ENCODE data around the gene ADM. TPM values are rescaled to one million over a fixed set of nuclear protein-coding genes. Genes with fewer than 3 reads are reported as not detected.

Gene ADM
- total RNA-seq, 4 donors from 2014 or later, result 57.3 to 152 (median 105) TPM

DNA sequence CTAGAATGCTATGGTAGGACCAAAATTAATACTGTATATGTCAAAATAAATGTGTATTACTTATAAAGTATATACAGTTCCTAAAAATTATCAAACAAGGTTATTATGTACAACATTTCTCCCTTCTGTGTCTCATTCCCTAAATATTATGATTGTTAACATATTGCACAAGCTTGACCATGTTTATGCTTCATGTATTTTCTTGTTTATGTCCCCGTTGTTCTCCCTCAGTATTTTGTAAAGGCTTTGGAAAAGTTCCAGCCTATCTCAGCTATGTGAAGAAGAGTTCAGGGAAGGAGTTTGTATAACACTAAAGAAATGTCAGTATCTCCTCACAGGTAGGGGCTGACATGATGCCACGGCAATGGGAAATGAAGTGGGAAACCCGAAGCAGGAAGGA, 19.6 kb downstream of the ADM start:
- peak; percentile 45 for DNase-seq (ENCODE audit: extremely low spot score)
- peak overlapping the region; percentile 76 to 81 (median 78) for H3K27ac ChIP-seq (replicated peaks in 1 of 4)
- no peak for TF ChIP-seq POLR2AphosphoS5 (IDR thresholded peaks at IDR 0.05)
- TF ChIP-seq, protein P1, sequence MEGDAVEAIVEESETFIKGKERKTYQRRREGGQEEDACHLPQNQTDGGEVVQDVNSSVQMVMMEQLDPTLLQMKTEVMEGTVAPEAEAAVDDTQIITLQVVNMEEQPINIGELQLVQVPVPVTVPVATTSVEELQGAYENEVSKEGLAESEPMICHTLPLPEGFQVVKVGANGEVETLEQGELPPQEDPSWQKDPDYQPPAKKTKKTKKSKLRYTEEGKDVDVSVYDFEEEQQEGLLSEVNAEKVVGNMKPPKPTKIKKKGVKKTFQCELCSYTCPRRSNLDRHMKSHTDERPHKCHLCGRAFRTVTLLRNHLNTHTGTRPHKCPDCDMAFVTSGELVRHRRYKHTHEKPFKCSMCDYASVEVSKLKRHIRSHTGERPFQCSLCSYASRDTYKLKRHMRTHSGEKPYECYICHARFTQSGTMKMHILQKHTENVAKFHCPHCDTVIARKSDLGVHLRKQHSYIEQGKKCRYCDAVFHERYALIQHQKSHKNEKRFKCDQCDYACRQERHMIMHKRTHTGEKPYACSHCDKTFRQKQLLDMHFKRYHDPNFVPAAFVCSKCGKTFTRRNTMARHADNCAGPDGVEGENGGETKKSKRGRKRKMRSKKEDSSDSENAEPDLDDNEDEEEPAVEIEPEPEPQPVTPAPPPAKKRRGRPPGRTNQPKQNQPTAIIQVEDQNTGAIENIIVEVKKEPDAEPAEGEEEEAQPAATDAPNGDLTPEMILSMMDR (IDR thresholded peaks at IDR 0.05), result no peak
- TF ChIP-seq POLR2A (IDR thresholded peaks at IDR 0.05; ENCODE audit: low read depth), result no peak
- TF ChIP-seq EP300 (IDR thresholded peaks at IDR 0.05), result no peak
- WGBS, result 69% methylated on average over 3 of the region's 3 CpGs
- H3K27me3 ChIP-seq, result no peaks in the 10 kb centered on the region
- intact Hi-C loops (cut with DNase I), result loop anchor here (5.0 kb wide), 1 partner anchor 117 kb away; no protein-coding TSS in a partner anchor
- H3K4me3 ChIP-seq, result no peak overlapping the region
- no peaks in the 10 kb centered on the region for H3K9me3 ChIP-seq
- H3K4me1 ChIP-seq, result peaks cover 47 to 99% (median 97%) of the 10 kb centered on the region in 4 donors
- H3K36me3 ChIP-seq, result no peaks in the 10 kb centered on the region

GRCh38 chr11:10325277-10326011, 20.6 kb downstream of the ADM start:
- peak overlapping the region; percentile 76 to 81 (median 78) for H3K27ac ChIP-seq (replicated peaks in 1 of 4)
- peaks cover 47 to 89% (median 87%) of the 10 kb centered on the region in 4 donors for H3K4me1 ChIP-seq
- peak; percentile 85 for DNase-seq (ENCODE audit: extremely low spot score)
- no peak for TF ChIP-seq EP300 (IDR thresholded peaks at IDR 0.05)
- TF ChIP-seq, protein P1 (IDR thresholded peaks at IDR 0.05), result no peak
- TF ChIP-seq POLR2AphosphoS5 (IDR thresholded peaks at IDR 0.05), result peak in 1 of 2 donors; percentile 34
- TF ChIP-seq POLR2A (IDR thresholded peaks at IDR 0.05; ENCODE audit: low read depth), result no peak
- no peak overlapping the region for H3K4me3 ChIP-seq
- WGBS, result 29% methylated on average over 6 of the region's 6 CpGs
- H3K36me3 ChIP-seq, result no peaks in the 10 kb centered on the region
- H3K27me3 ChIP-seq, result no peaks in the 10 kb centered on the region
- intact Hi-C loops (cut with DNase I), result no loop called here
- H3K9me3 ChIP-seq, result no peaks in the 10 kb centered on the region

DNA sequence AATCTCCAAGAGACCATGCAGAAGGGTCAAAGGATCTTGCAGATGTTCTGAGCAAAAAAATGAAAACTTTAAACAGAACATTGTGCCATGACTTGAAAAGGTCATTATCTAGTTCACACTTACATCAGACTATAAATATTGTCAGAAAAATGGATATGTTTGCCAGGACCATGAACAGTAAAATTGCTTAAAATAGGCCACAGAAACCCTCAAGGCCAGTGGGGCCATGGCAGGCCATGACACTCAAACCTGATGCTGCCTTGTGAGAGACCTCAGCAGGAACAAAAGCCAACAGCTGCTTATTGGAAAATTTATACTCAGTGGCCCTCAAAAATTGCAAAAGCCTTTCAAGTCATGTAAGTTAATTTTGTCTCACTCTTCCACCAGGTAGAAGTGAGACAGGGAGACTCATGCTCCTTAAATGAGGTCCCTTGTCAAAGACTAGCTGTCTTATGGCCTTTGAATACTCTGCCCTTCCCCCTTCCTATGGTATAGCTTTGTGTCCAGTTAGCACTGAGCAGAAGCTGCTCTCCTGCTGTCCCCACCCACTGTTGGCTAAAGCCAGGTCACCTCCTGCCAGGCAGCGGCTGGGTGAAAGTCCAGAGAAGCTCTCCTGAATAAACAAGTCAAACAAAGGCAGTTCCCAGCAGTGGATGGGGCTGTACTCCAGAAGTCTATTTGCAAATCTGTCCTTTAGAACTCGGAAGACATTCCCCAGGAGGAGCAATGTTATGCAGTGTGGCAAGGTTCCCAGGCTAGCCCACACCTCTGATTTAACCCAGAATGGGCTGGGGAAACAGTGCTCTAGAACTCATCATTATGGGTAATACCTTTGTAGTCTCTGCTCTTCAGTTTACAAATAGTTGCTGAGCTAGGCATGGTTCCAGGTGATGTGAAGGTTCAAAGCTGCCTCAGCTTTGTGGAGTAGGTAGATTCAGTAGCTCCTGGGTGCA, 21.4 kb downstream of the ADM start:
- H3K27ac ChIP-seq (replicated peaks in 1 of 4), result peak overlapping the region; percentile 76 to 81 (median 78)
- 67% methylated on average over 2 of the region's 2 CpGs for WGBS
- H3K36me3 ChIP-seq, result no peaks in the 10 kb centered on the region
- no peaks in the 10 kb centered on the region for H3K9me3 ChIP-seq
- intact Hi-C loops (cut with DNase I), result no loop called here
- H3K4me1 ChIP-seq, result peaks cover 47 to 81% (median 79%) of the 10 kb centered on the region in 4 donors
- no peaks in the 10 kb centered on the region for H3K27me3 ChIP-seq
- peak; percentile 92 for DNase-seq (ENCODE audit: extremely low spot score)
- H3K4me3 ChIP-seq, result no peak overlapping the region
- TF ChIP-seq EP300 (IDR thresholded peaks at IDR 0.05), result no peak
- TF ChIP-seq POLR2AphosphoS5 (IDR thresholded peaks at IDR 0.05), result peak; percentile 38 to 61

DNA sequence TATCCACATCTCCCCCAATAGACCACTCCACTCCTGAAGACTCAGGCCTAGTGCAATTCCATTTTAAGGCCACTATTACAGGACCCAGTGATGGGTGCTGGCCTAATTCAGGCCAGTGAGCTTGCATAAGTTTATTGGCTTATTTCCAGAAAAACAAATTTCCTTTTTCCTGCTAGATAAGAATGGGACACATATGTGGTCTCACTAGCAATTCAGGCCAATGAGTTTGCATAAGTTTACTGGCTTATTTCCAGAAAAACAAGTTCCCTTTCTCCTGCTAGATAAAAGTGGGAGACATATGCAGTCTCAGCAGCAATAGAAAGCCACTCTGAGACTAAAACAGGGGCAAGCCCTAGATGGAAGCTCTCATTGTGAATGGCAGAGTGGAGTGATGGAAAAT, 22.4 kb downstream of the ADM start:
- Histone ChIP-seq H3K4me1 (peaks cover 47 to 71% (median 70%) of the 10 kb centered on the region in 4 donors), H3K27me3 (no peaks in the 10 kb centered on the region), H3K9me3 (no peaks in the 10 kb centered on the region), H3K4me3 (no peak overlapping the region), H3K36me3 (no peaks in the 10 kb centered on the region), H3K27ac (replicated peaks in 1 of 4) (peak overlapping the region; percentile 76 to 81 (median 78))
- DNase-seq (ENCODE audit: extremely low spot score), result no peak
- peak; percentile 6 to 48 for TF ChIP-seq POLR2AphosphoS5 (IDR thresholded peaks at IDR 0.05)
- TF ChIP-seq EP300 (IDR thresholded peaks at IDR 0.05), result no peak
- intact Hi-C loops (cut with DNase I), result no loop called here

- H3K36me3 ChIP-seq, result no peaks in the 10 kb centered on the region
- TF ChIP-seq EP300 (IDR thresholded peaks at IDR 0.05) (no peak), POLR2A (IDR thresholded peaks at IDR 0.05; ENCODE audit: low read depth) (no peak), POLR2AphosphoS5 (IDR thresholded peaks at IDR 0.05) (no peak)
- TF ChIP-seq, protein P1 (IDR thresholded peaks at IDR 0.05), result no peak
- DNase-seq (ENCODE audit: extremely low spot score), result peak; percentile 39
- intact Hi-C loops (cut with DNase I), result no loop called here
- no peaks in the 10 kb centered on the region for H3K9me3 ChIP-seq
- no peaks in the 10 kb centered on the region for H3K27me3 ChIP-seq
- WGBS, result 56% methylated on average over 3 of the region's 3 CpGs
- peaks cover 41 to 59% (median 57%) of the 10 kb centered on the region in 4 donors for H3K4me1 ChIP-seq
- no peak overlapping the region for H3K4me3 ChIP-seq
- H3K27ac ChIP-seq (replicated peaks in 1 of 4), result peak overlapping the region; percentile 76 to 81 (median 78)
Observed at GRCh38 chr11:10328314-10329098, 23.6 kb downstream of the ADM start.
